Measurements from ENCODE around the gene MSI2. TPM values are rescaled to one million over a fixed set of nuclear protein-coding genes. Genes with fewer than 3 reads are reported as not detected.

MSI2 gene
- total RNA-seq, 1 donor, result 46.6 TPM

DNA sequence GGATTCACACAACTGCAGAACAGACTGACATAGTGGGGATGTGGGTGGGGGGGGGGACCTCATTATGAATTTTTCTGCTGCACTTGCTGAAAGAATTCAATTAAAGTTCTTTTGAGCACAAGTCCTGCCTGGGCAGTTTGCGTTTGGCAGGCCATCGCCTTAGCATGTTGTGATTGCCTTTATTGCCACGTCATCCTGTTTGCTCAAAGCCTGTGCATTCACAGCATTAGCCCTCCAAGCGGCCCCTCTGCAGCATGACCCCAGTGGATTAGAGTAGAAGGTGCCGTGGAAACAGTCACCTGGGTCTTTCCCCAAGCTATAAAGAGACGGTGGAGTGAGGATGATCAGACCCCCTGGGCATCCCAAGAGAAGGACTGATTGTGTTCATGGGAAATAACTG is 17.2 kb downstream of the MSI2 start:
- Histone ChIP-seq H3K4me1 (ENCODE audit: insufficient read depth, low read length) (peaks cover 5% of the 10 kb centered on the region), H3K9me3 (ENCODE audit: low read depth, low read length) (no peaks in the 10 kb centered on the region), H3K27me3 (ENCODE audit: insufficient read depth, low read length) (no peaks in the 10 kb centered on the region), H3K4me3 (ENCODE audit: low read length) (no peak overlapping the region)

DNA sequence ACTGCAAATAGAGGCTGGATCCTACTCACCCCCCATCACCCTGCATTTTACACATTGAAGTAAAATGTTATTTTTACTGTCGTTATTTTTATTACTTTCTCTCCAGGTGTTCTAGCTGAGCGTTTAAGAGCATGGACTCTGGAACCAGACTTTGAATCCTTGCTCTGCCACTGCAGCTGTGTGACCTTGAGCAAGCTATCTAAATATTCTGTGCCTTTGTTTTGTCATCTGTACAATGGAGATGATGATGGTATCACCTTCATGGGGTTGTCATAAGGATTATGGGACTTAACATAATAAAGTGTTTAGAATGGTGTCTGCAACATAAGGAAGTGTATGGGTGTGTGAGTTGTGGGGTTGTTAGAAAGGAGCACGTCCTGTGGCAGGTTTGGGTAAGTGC is 17.8 kb downstream of the MSI2 start:
- H3K4me1 ChIP-seq (ENCODE audit: insufficient read depth, low read length), result peaks cover 5% of the 10 kb centered on the region
- H3K27me3 ChIP-seq (ENCODE audit: insufficient read depth, low read length), result no peaks in the 10 kb centered on the region
- H3K4me3 ChIP-seq (ENCODE audit: low read length), result no peak overlapping the region
- H3K9me3 ChIP-seq (ENCODE audit: low read depth, low read length), result no peaks in the 10 kb centered on the region

GRCh38 chr17:57275071-57275764 is 18.9 kb downstream of the MSI2 start:
- Histone ChIP-seq H3K9me3 (ENCODE audit: low read depth, low read length) (no peaks in the 10 kb centered on the region), H3K27me3 (ENCODE audit: insufficient read depth, low read length) (no peaks in the 10 kb centered on the region), H3K4me3 (ENCODE audit: low read length) (no peak overlapping the region), H3K4me1 (ENCODE audit: insufficient read depth, low read length) (peaks cover 5% of the 10 kb centered on the region)

DNA sequence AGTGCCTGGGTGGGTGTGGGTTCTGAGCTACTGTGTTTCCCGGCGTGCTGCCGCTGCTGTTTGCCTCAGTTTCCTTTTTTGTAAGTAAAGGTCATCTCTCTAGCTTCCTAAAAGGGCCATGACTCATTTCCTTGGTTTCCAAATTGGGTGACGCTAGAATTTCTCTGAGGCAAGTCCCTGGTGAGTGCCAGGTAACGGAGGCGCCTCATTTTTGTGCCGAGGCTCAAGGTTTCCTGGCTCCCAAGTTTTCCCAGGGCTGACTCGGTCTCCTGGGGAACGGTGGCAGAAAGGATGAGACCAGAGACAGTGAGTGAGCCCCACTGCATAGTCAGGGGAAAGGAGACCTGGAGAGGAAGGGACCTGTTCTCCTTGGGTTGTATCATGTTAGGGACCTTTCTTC is 20.3 kb downstream of the MSI2 start:
- peaks cover 12% of the 10 kb centered on the region for H3K4me1 ChIP-seq (ENCODE audit: insufficient read depth, low read length)
- H3K27me3 ChIP-seq (ENCODE audit: insufficient read depth, low read length), result no peaks in the 10 kb centered on the region
- no peak overlapping the region for H3K4me3 ChIP-seq (ENCODE audit: low read length)
- no peaks in the 10 kb centered on the region for H3K9me3 ChIP-seq (ENCODE audit: low read depth, low read length)

DNA sequence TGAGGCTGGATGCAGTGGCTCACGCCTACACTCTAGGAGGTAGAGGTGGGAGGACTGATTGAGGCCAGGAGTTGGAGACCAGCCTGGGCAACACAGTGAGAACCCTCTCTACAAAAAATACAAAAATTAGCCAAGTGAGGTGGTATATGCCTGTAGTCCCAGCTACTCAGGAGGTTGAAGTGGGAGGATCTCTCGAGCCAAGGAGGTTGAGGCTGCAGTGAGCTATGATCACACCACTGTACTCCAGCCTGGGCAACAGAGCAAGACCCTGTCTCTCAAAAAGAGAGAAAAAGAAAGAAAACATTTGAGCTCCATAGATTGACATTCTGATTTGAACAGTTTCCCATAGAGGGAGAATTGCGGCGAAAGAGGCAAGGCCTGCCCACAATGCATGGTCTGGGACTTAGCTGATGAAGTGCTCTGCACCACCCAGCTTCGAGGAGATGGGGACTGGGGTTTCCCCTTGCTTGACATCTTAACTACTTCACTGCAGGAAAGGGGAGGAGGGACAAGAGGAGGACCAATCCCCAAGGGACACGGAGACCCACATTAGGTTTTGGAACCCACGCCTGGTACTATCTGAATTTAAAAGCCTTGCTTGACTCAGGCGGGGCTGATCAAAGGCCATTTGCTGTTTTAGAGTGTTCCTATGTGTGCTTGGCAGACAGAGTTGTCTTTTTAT is 21.7 kb downstream of the MSI2 start:
- H3K4me1 ChIP-seq (ENCODE audit: insufficient read depth, low read length), result peaks cover 19% of the 10 kb centered on the region
- H3K9me3 ChIP-seq (ENCODE audit: low read depth, low read length), result no peaks in the 10 kb centered on the region
- no peaks in the 10 kb centered on the region for H3K27me3 ChIP-seq (ENCODE audit: insufficient read depth, low read length)
- H3K4me3 ChIP-seq (ENCODE audit: low read length), result no peak overlapping the region

DNA sequence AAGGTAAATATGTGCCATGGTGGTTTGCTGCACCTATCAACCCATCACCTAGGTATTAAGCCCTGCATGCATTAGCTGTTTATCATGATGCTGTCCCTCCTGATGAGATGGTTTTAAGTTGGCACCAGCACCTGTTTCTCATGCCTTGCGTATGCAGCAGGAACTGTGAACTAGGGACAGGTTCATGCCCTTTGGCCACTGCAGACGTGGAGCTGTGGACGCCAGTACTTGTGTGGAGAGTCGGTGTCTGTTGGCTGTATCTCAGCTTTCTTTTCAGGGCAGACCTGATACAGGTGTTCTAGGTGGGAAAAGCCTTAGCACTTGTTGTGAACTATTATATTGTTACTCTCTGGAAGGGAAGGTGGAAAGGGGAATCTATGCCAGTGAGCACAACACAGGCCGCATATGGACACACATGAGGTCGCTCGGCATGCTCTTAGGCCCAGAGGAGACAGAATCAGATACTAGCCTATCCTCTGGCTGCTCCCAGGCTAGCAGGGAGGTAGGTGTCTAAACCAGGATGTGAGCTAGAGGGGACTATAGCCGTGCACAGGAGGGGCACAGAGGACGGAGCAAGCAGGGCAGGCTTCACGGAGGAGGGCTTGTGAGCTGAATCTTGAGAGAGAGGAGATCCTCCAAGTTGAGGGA is 22.5 kb downstream of the MSI2 start:
- Histone ChIP-seq H3K4me1 (ENCODE audit: insufficient read depth, low read length) (peaks cover 19% of the 10 kb centered on the region), H3K9me3 (ENCODE audit: low read depth, low read length) (no peaks in the 10 kb centered on the region), H3K4me3 (ENCODE audit: low read length) (no peak overlapping the region), H3K27me3 (ENCODE audit: insufficient read depth, low read length) (no peaks in the 10 kb centered on the region)

DNA sequence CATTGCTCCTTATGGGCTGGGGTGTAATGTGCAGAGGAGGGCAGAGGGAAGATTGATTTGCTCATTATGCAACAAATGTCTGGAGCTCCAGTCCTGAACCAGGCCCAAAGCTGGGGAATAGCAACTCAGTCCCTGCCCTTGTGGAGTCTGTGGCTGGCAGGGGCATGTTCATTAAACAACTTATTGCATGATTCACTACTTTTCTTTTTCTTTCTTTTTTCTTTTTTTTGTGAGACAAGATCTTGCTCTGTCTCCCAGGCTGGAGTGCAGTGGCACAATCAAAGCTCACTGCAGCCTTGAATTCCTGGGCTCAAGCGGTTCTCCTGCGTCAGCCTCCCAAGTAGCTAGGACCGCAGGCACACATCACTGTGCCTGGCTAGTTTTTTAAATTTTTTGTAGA is 23.1 kb downstream of the MSI2 start:
- Histone ChIP-seq H3K27me3 (ENCODE audit: insufficient read depth, low read length) (no peaks in the 10 kb centered on the region), H3K9me3 (ENCODE audit: low read depth, low read length) (no peaks in the 10 kb centered on the region), H3K4me1 (ENCODE audit: insufficient read depth, low read length) (peaks cover 25% of the 10 kb centered on the region), H3K4me3 (ENCODE audit: low read length) (no peak overlapping the region)

GRCh38 chr17:57281887-57282286 is 25.6 kb downstream of the MSI2 start:
- no peak overlapping the region for H3K4me3 ChIP-seq (ENCODE audit: low read length)
- H3K27me3 ChIP-seq (ENCODE audit: insufficient read depth, low read length), result no peaks in the 10 kb centered on the region
- H3K4me1 ChIP-seq (ENCODE audit: insufficient read depth, low read length), result peaks cover 44% of the 10 kb centered on the region
- H3K9me3 ChIP-seq (ENCODE audit: low read depth, low read length), result no peaks in the 10 kb centered on the region

GRCh38 chr17:57282296-57282695 is 26.0 kb downstream of the MSI2 start:
- H3K27me3 ChIP-seq (ENCODE audit: insufficient read depth, low read length), result no peaks in the 10 kb centered on the region
- H3K4me1 ChIP-seq (ENCODE audit: insufficient read depth, low read length), result peaks cover 44% of the 10 kb centered on the region
- no peaks in the 10 kb centered on the region for H3K9me3 ChIP-seq (ENCODE audit: low read depth, low read length)
- H3K4me3 ChIP-seq (ENCODE audit: low read length), result no peak overlapping the region

GRCh38 chr17:57283203-57283971 is 27.1 kb downstream of the MSI2 start:
- Histone ChIP-seq H3K27me3 (ENCODE audit: insufficient read depth, low read length) (no peaks in the 10 kb centered on the region), H3K4me3 (ENCODE audit: low read length) (no peak overlapping the region), H3K9me3 (ENCODE audit: low read depth, low read length) (no peaks in the 10 kb centered on the region), H3K4me1 (ENCODE audit: insufficient read depth, low read length) (peaks cover 46% of the 10 kb centered on the region)

DNA sequence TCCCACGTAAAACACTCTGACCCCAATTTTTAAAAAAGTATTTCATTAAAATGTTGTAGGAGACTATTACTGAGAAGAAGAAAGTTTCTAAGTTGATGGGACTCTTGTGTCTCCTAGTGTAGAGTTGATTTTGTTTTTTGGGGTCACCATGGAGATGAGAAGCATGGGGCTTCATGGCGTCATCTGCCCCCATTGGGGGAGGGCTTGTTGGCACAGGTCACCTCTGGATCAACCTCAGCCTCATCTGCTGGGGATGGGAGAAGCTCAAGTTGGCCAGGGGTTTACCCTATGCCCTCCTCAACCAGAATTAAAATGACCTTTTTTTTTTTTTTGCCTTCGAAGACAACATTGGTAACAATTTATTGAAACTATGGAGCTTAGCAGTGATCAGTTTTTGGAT is 28.3 kb downstream of the MSI2 start:
- H3K4me3 ChIP-seq (ENCODE audit: low read length), result no peak overlapping the region
- H3K4me1 ChIP-seq (ENCODE audit: insufficient read depth, low read length), result peaks cover 57% of the 10 kb centered on the region
- no peaks in the 10 kb centered on the region for H3K9me3 ChIP-seq (ENCODE audit: low read depth, low read length)
- no peaks in the 10 kb centered on the region for H3K27me3 ChIP-seq (ENCODE audit: insufficient read depth, low read length)

DNA sequence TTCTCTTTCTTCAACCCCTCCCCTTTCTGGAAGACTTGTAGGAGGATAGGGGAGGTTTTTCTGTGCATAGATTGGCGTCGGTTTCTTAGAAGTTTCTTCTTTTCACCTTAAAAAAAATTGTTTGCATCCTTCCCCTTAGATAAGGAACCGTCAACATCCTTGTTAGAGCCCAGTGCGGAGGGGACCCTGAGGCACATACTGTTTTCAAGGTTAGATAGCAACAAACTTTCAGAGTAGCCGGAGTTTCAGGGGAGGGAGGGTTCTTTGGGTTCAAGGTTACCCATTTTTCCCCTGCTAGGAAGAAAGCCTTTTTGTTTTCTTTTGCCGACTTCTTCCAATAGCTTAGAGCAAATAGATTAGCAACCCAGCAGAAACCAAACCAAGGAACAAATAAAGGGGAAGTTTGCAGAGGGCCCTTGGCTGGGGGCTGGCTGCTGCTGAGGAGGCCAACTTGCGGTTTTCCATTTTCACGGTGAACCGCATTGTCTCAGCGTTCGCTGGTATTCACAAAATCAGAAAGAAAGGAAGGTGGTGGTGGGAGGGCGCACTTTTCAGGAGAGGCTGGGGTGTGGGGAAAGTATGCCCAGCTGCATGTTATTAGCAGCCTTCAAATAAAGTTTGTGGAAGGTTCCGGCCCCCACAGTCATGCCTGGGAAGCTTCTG is 28.8 kb downstream of the MSI2 start:
- no peak overlapping the region for H3K4me3 ChIP-seq (ENCODE audit: low read length)

GRCh38 chr17:57285701-57286100 is 29.4 kb downstream of the MSI2 start:
- Histone ChIP-seq H3K4me3 (ENCODE audit: low read length) (no peak overlapping the region), H3K4me1 (ENCODE audit: insufficient read depth, low read length) (peaks cover 57% of the 10 kb centered on the region), H3K9me3 (ENCODE audit: low read depth, low read length) (no peaks in the 10 kb centered on the region), H3K27me3 (ENCODE audit: insufficient read depth, low read length) (no peaks in the 10 kb centered on the region)

More for the DNA sequence above, 28.8 kb downstream of the MSI2 start:
- Histone ChIP-seq H3K4me1 (ENCODE audit: insufficient read depth, low read length) (peaks cover 57% of the 10 kb centered on the region), H3K27me3 (ENCODE audit: insufficient read depth, low read length) (no peaks in the 10 kb centered on the region), H3K9me3 (ENCODE audit: low read depth, low read length) (no peaks in the 10 kb centered on the region)

DNA sequence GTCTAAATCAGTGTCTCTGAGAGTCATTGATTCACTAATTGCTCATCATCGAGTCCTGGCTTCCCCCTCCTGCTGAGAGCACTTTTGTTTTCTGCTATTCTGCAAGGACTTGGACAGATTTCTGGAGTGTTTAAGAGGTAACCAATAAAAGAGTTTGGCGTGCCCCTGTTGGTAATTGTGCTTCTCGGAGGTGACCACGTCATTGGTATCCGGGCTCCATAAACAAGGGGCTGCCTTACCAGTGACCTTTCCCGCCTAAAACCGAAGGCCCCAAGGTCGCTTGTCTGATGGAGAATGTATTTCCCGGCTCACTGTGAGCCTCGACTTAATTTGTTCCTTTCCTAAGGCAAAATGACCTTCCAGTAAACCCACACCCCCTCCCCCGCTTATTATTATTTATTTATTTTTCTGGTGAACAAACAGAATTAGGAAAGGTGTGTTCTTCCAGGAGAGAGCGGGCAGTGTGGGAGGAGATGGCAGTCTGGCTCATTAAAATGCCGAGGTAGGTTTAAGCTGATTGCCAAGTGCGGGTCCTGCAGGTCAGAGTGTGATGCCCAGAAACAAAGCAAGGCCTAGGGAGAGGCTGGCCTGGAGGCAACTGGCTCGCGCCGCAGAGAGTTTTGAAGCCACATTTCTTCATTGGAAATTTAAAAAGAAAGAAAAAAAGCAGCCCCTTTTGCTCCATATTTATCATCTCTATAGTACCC is 30.2 kb downstream of the MSI2 start:
- Histone ChIP-seq H3K4me3 (ENCODE audit: low read length) (no peak overlapping the region), H3K9me3 (ENCODE audit: low read depth, low read length) (no peaks in the 10 kb centered on the region), H3K27me3 (ENCODE audit: insufficient read depth, low read length) (no peaks in the 10 kb centered on the region), H3K4me1 (ENCODE audit: insufficient read depth, low read length) (peaks cover 51% of the 10 kb centered on the region)
